Stimulated activated naive B cell treated with anti-CD40 and anti-IgM and Interleukin-4, amounts not matched to agents 10 μg/mL and 1 μg/mL and 100 μg/mL, for 72 hours (primary cell): ENCODE measurements around the gene RASA3.

Source experiments
- ATAC-seq, 2 donors: fragments of 150-1000 bp; cut with Tn5 transposase; replicated peaks; 2 replicates each; pipeline ENCODE4 v1.10.0; 2021; ENCODE audit warnings: moderate library complexity in 1 of 2
- DNase-seq: peaks from one replicate; pipeline ENCODE4 v3.0.0; 2021
- H3K27ac Mint-ChIP-seq: one replicate; pipeline ENCODE4 v1.8.0; 2022; ENCODE audit warnings: mild to moderate bottlenecking, mixed read lengths
- H3K27me3 Mint-ChIP-seq, 2 donors: one replicate each; pipeline ENCODE4 v1.8.0; 2022; ENCODE audit warnings: mixed read lengths in 2 of 2
- H3K36me3 Mint-ChIP-seq, 2 donors: one replicate each; pipeline ENCODE4 v1.8.0; 2022; ENCODE audit warnings: mixed read lengths in 2 of 2, mild to moderate bottlenecking in 1 of 2
- H3K4me1 Mint-ChIP-seq, 2 donors: one replicate each; pipeline ENCODE4 v1.8.0; 2022; ENCODE audit warnings: mixed read lengths in 2 of 2, mild to moderate bottlenecking in 1 of 2
- H3K4me3 Mint-ChIP-seq, 2 donors: one replicate each; pipeline ENCODE4 v1.8.0; 2022; ENCODE audit warnings: mild to moderate bottlenecking in 2 of 2, mixed read lengths in 2 of 2, moderate library complexity in 1 of 2
- H3K9me3 Mint-ChIP-seq, 2 donors: one replicate each; pipeline ENCODE4 v1.8.0; 2022; ENCODE audit warnings: mixed read lengths in 2 of 2, mild to moderate bottlenecking in 1 of 2

Gene RASA3

DNA sequence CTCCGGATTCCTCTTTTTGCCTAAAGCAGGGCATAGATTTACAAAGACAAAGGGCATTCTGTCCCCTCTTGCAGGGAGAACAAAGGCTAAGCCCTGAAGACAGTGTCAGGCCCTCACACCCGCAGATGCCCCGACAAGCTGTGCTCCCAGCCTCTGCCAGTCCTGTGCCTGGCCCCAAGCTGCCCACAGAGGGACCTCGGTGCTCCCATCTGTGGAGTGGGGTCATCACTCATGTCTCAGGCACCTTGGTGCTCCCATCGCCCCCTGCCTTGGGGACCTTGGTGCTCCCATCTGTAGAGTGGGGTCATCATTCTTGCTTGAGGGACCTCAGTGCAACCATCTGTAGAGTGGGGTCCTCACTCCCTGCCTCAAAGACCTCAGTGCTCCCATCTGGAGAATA is 182.9 kb downstream of the RASA3 start:
- peaks cover 0 to under 1% of the 10 kb centered on the region in 2 donors for H3K9me3 Mint-ChIP-seq
- peaks cover 4% of the 10 kb centered on the region in 2 donors for H3K36me3 Mint-ChIP-seq
- H3K4me3 Mint-ChIP-seq: no peak overlapping the region
- H3K4me1 Mint-ChIP-seq: peaks cover 16 to 30% of the 10 kb centered on the region in 2 donors
- peaks cover 0 to 11% of the 10 kb centered on the region in 2 donors for H3K27me3 Mint-ChIP-seq
- H3K27ac Mint-ChIP-seq: no peak overlapping the region
- ATAC-seq (no peak), DNase-seq (no peak)

DNA sequence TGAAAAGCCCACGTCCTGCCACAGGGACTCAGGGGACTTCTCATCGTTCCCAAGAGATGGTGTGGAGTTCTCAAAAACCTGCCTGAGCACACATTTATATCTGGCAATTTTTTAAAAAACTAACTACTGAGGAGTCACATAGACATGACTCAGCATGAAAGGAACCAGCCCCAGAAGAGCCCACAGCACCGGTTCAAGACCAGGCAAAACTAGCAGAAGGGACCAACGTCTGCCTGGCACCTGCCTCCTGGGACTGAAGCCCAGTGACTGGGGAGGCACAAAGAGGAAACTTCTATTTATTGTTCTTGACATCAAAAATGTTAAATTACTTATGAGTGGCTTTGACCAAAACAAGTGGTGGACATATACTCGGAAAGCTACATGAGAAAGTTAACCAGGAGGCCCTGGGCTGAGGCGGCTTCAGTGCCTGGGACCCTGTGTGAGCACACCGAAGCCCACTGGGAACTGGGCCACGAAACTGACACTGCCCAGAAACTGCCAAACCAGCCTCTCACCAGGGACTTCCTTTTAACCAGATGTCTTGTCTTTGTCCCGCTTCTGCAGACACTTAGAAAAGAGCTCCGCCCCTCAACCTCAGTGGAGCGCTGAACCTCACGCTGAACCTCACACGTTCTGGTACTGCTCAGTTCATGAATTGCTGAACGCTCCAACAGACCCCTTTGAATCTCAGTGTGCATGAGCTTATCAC is 184.2 kb downstream of the RASA3 start:
- no peaks in the 10 kb centered on the region for H3K9me3 Mint-ChIP-seq
- H3K36me3 Mint-ChIP-seq: no peaks in the 10 kb centered on the region
- peak overlapping the region; percentile 87 for H3K27ac Mint-ChIP-seq
- DNase-seq (no peak), ATAC-seq (peak; percentile 22 to 28)
- peaks cover 16 to 30% of the 10 kb centered on the region in 2 donors for H3K4me1 Mint-ChIP-seq
- H3K4me3 Mint-ChIP-seq: no peak overlapping the region
- H3K27me3 Mint-ChIP-seq: peaks cover 0 to 11% of the 10 kb centered on the region in 2 donors

DNA sequence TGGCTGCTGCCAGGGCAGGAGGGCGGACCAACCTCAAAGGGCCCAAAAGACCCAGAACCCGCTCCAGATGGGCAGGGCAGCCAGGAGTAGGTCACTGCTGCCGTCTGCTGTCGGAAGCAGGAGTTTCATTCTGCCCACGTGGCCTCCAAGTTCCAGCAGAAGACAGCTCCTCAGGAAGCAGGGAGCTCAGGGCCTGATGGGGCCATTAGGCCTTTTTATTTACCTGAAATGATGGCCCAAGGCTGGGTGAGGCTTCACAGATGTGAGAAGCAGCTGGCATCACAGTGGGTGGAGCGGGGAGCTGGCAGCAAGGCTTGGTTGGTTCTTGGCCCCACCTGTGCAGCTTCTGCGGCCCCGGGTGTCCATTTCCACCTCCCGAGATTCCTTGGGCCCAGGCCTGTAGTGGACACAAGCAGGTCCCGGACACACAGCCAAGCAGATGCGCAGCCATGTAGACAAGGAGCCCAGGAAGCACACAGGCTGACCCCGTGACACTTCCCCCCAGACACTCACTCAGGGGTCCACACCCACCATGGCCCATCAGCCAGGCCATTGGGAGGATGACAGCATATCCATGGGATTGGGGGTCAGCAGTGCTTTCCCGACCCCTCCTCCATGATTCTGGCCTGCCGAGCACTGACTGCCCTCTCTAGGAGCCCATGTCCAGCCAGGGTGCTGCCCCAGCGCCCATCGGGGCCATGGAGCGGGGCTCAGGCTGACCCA is 185.0 kb downstream of the RASA3 start:
- peak in 1 of 2 donors; percentile 14 for ATAC-seq
- H3K4me1 Mint-ChIP-seq: peaks cover 16 to 30% of the 10 kb centered on the region in 2 donors
- H3K9me3 Mint-ChIP-seq: no peaks in the 10 kb centered on the region
- no peaks in the 10 kb centered on the region for H3K36me3 Mint-ChIP-seq
- H3K4me3 Mint-ChIP-seq: no peak overlapping the region
- H3K27ac Mint-ChIP-seq: peak overlapping the region; percentile 87
- DNase-seq: no peak
- peaks cover 0 to 11% of the 10 kb centered on the region in 2 donors for H3K27me3 Mint-ChIP-seq

DNA sequence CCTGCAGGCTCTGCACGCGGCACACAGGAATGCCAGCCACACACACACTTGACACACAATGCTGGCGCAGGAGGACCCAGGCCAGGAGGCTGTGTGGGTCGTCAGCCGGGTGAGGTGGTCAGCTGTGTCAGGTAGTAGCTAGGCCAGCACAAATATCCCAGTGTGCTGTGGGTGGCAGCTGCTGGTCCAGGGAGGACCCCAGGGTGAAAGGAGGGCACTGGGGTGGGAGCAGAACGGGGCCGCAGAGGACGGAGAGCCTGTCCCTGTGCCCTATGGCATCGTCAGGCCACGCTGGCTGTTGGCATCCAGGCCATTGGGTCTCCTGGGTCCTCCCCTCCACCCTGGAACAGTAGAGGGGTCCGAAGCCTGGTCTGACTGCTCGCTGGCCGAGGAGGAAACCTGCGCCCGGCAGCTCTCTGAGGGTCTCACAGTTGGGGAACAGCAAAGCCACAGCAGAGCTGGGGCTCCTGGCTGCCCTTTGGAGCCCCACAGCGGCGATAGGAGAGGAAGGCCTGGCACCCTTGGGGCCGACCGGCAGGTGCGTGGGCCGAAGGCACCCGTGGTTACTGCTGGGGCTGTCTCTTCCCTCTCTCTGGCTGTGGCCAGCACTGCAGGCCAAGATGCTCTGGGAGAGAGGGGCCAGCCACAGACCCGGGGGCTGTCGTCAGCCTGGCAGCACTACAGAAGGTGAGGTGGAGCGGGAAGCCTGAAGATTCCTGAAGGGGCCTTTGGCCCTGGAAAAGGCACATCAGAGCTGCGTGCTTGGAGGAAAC is 185.8 kb downstream of the RASA3 start:
- H3K27me3 Mint-ChIP-seq: peaks cover 0 to 19% of the 10 kb centered on the region in 2 donors

DNA sequence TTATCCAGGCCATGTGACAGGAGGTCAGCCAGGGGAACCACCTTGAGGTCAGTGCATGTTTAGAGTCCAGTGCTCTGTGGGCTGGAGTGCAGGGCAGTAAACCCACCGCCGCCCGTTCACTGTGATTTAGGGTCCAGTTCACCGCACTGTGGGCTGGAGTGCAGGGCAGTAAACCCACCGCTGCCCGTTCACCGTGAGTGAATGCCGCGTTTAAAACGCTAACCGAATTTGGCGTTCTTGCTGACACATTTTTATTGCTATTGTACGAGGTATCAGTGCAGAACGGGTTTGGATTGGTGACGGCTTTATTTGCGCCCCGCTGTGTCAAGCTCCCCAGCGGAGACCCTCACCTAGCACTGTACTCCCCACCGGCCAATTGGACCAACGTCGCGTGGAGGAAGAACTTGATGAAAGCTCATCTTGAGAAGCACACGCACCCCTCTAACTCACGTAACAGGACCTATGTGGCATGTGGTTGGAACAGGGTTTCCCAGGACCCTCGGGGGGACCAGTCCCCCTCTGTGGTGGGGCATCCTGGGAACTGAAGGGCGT is 186.5 kb downstream of the RASA3 start:
- Mint-ChIP-seq H3K4me3 (no peak overlapping the region), H3K4me1 (peaks cover 13 to 26% of the 10 kb centered on the region in 2 donors), H3K36me3 (no peaks in the 10 kb centered on the region), H3K27me3 (peaks cover 0 to 21% of the 10 kb centered on the region in 2 donors), H3K27ac (no peak overlapping the region), H3K9me3 (no peaks in the 10 kb centered on the region)
- DNase-seq (no peak), ATAC-seq (no peak)

More for the DNA sequence above, 185.8 kb downstream of the RASA3 start:
- Mint-ChIP-seq H3K4me3 (no peak overlapping the region), H3K9me3 (no peaks in the 10 kb centered on the region), H3K4me1 (peaks cover 15 to 30% of the 10 kb centered on the region in 2 donors), H3K27ac (peak overlapping the region; percentile 59), H3K36me3 (no peaks in the 10 kb centered on the region)
- no peak for ATAC-seq
- no peak for DNase-seq

DNA sequence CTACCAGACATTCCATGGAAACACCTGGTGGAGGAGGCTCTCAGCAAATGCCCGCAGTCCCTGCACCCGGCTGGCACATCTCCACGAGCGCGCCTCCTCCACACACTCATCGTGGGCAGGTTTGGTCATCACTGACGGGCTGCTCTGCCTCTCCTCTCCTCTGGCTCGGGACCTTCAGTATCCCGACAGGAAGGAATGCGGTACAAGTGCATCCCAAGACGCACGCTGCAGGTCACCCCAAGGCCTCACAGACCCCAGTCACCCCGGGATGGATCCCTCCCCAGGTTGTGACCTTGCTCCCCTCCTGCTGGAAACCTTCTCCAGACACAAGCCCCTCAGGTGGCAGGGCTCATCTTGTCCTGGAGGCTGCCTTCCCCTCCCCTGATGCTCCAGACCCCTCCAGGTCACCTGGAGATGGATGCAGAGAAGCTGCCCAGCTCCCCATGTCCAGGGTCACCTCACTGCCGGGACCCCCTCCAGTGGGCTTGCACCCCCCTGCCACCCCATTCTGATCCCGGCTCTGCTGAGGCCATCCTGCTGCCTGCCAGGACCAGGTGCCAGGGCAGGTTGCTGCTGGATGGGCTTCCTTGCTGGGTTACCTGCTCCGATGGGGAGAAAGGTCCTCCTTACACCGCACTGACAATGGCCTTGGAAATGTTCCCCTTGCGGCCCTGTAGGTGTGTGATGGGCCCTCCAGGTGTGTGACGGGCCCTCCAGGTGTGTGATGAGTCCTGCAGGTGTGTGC is 188.4 kb downstream of the RASA3 start:
- no peaks in the 10 kb centered on the region for H3K9me3 Mint-ChIP-seq
- DNase-seq: no peak
- no peak overlapping the region for H3K27ac Mint-ChIP-seq
- H3K36me3 Mint-ChIP-seq: no peaks in the 10 kb centered on the region
- H3K4me1 Mint-ChIP-seq: peaks cover 11 to 20% of the 10 kb centered on the region in 2 donors
- ATAC-seq: no peak
- peaks cover under 1 to 20% of the 10 kb centered on the region in 2 donors for H3K27me3 Mint-ChIP-seq
- no peak overlapping the region for H3K4me3 Mint-ChIP-seq

DNA sequence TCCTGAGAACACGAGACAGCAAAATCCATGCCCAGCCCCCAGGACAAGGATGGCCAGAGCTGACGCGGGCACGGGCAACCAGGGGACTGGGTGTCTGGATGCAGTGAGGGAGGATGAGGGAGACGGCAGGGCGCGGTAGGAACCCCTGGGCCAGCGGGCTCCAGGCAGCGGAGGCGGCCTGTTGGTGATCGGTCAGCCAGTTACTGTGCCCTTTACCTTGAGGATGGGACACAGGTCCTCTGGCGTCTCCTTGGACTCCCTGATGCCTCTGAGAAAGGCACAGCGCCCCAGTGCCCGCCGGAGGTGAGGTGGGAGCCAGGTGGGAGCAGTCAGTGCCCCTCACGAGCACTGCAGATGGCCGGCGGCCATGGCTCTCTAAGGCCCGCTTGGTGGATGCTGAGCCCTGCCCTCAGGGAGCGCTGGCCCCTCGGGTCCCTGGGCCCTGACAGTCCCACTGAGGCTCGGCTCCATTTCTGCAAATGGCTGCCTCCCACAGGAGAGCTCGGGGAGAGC is 189.8 kb downstream of the RASA3 start:
- H3K36me3 Mint-ChIP-seq: no peaks in the 10 kb centered on the region
- peaks cover 9 to 29% of the 10 kb centered on the region in 2 donors for H3K27me3 Mint-ChIP-seq
- no peak for ATAC-seq
- peaks cover 2 to 9% of the 10 kb centered on the region in 2 donors for H3K4me1 Mint-ChIP-seq
- no peak overlapping the region for H3K27ac Mint-ChIP-seq
- no peak for DNase-seq
- H3K9me3 Mint-ChIP-seq: no peaks in the 10 kb centered on the region
- no peak overlapping the region for H3K4me3 Mint-ChIP-seq

DNA sequence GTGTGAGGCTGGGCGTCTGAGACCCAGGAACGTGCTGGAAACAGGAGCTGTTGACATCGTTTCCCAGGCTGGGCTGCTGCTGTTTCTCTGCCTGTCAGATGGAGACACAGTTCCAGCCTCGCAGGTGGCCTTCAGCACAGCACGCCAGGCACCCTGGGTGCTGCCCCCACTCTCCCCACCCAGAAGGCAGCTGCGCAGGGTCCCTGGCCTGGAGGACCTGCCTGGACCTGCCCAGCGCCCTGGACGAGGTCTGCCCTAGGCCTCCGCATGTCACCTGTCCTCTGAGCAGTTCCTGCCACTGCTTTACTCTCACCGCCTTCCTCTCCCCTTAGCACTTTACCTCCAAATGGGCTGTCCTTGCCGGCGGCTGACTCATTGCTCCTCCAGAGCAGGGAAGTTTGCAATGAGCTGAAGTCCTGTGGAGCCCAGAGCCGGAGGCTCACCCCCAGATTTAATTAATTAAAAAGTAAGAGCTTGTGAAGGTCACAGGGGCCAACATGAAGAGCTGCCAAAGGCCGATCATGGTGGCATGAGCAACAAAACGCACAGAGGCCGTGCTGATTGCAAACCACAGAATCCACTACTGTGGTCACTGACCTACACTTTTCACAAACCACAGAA is 190.7 kb downstream of the RASA3 start:
- Mint-ChIP-seq H3K4me1 (no peaks in the 10 kb centered on the region), H3K9me3 (no peaks in the 10 kb centered on the region), H3K4me3 (no peak overlapping the region), H3K36me3 (no peaks in the 10 kb centered on the region), H3K27ac (no peak overlapping the region), H3K27me3 (peaks cover 14 to 35% of the 10 kb centered on the region in 2 donors)
- DNase-seq: no peak
- no peak for ATAC-seq

DNA sequence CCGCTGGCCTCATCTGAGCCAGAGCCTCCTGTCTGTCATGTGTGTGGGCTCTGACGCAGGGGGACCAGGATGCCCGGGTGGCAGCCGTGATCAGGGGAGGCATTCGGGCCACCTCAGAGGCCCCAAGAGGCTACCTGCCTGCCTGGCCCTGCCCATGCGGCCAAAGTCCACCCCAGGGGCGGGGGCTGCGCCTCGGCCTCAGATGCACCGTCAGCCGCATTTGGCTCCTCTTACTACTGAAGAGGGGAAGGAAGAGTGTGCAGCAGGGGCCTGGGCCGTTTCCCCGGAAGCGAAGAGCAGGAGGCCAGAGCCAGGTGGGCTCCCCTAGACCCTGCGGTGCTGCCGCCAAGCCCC is 192.5 kb downstream of the RASA3 start:
- Mint-ChIP-seq H3K36me3 (no peaks in the 10 kb centered on the region), H3K4me3 (no peak overlapping the region), H3K9me3 (no peaks in the 10 kb centered on the region), H3K27me3 (peaks cover 20 to 40% of the 10 kb centered on the region in 2 donors), H3K27ac (no peak overlapping the region), H3K4me1 (no peaks in the 10 kb centered on the region)
- no peak for DNase-seq
- no peak for ATAC-seq

DNA sequence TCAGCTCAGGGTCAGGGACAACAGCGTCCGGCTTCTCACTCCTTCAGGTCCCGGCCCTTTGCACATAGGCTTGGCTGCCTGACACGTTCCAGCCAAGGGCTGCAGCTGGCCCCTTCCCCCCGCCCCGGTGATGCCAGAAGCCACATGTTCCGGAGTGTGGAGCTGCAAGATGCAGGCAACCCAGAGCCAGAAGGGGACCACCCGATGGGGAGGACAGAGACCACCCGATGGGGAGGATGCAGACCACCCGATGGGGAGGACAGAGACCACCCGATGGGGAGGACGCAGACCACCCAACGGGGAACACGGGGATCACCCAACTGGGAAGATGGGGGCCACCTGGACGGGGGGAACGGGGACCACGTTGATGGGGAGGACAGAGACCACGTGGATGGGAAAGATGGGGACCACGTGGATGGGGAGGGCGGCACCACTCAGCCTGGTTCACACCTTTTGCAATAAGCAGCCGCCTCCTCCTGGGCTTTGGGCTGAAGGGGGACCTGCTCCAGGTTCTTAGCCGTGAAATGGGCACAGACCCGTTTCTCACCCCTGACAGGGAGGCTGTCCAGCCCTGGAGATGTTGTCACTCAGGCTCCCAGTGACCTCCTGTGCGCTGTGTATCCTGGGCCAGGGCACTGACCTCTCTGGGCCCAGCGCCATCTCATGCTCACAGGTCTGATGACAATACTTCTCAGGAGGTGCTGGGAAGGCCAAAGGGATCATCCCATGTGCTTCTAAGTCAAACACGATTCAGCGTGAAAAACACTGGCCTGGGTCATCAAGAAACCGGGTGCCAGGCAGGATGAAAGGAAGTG is 193.1 kb downstream of the RASA3 start:
- Mint-ChIP-seq H3K4me1 (no peaks in the 10 kb centered on the region), H3K36me3 (no peaks in the 10 kb centered on the region), H3K9me3 (no peaks in the 10 kb centered on the region), H3K27ac (no peak overlapping the region), H3K27me3 (peaks cover 20 to 40% of the 10 kb centered on the region in 2 donors), H3K4me3 (no peak overlapping the region)
- ATAC-seq: no peak
- no peak for DNase-seq

DNA sequence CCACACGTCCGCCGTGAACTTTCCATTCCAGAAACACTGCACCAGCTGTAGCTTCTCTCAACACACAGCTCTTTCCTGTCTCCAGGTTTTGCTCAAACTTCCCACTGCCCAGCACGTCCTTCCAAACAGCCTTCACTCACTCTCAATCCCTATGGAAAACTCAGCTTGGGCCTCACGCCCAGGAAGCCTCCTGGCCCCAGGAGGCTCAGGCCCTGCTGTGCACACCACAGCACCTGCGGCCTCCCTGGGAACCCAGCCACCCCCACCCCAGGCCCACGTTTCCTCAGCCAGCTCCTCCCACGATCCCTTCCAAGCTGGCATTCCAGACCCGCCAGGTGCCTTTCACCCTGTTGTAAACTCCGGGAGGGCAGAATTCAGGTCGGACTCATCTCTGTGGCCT is 193.7 kb downstream of the RASA3 start:
- DNase-seq (no peak), ATAC-seq (no peak)
- Mint-ChIP-seq H3K9me3 (no peaks in the 10 kb centered on the region), H3K27ac (no peak overlapping the region), H3K4me3 (no peak overlapping the region), H3K36me3 (no peaks in the 10 kb centered on the region), H3K4me1 (no peaks in the 10 kb centered on the region), H3K27me3 (peaks cover 25 to 40% of the 10 kb centered on the region in 2 donors)

DNA sequence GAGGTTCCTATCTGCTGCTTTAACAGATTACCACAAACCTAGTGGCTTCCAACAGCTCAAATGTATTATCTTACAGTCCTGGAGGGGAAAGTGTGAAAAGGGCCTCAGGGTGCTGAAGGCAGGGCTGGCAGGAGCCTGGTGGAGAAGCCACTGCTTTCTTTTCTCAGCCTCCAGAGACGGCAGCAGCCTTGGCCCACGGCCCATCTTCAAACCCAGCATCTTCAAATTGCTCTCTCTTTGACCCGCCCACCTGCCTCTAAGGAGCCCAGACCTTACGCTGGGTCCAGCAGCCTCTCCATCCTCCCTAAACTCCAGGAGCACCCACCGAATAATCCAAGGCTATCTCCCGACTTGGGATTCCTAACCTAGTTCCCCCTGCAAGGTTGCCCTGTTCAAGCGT is 194.2 kb downstream of the RASA3 start:
- H3K9me3 Mint-ChIP-seq: no peaks in the 10 kb centered on the region
- ATAC-seq (no peak), DNase-seq (no peak)
- H3K27ac Mint-ChIP-seq: no peak overlapping the region
- H3K4me3 Mint-ChIP-seq: no peak overlapping the region
- H3K27me3 Mint-ChIP-seq: peaks cover 25 to 40% of the 10 kb centered on the region in 2 donors
- H3K4me1 Mint-ChIP-seq: no peaks in the 10 kb centered on the region
- H3K36me3 Mint-ChIP-seq: no peaks in the 10 kb centered on the region
